HG03025 (cell line): ENCODE measurements around the gene OGFOD2.

Source experiments
- ATAC-seq: cut with Tn5 transposase; IDR thresholded peaks from one replicate; pipeline ENCODE4 v1.9.1; 2021; ENCODE audit warnings: mild to moderate bottlenecking, moderate library complexity; ENCODE audit not compliant: unreplicated experiment, low FRiP score

The OGFOD2 gene

DNA sequence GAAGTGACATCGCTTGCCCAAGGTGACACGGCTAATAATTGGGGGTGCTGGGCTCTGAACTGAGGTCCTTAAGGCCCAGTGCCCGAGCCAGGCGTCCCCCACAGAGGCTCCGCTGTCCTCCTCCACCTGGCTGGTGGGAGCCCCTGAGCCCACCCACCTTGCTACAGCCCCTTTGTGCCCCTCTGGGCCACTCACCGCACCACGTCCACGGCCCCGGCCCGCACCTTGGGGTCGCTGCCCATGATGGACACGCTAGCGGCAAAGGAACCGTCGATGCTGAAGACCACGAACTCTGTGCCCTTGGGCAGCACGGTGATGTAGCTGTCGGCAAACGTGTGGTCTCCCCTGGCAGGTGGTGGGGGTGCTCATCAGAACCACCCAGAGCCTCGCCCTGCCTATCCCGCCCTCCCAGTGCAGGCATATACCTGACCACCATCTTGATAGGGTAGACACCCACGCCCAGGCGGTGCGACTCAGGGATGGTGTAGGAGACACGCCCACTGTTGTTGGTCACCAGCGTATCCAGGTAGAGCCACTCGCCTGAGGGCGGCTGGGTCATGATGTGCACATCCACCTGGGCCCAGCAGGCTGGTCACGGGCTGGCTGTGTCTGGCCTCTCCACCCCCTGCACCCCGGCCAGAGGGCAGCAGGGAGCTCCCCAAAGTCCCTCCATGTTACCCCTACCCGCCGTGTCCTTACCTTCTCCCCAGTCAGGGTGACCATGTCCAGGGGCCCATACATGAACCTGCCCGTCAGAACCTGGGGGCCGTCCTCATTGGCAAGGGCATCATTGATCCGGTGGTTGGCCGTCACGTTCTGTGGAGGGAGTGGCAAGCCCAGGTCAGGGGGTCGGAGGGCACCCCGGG is 12.3 kb downstream of the OGFOD2 start:
- ATAC-seq: no peak

DNA sequence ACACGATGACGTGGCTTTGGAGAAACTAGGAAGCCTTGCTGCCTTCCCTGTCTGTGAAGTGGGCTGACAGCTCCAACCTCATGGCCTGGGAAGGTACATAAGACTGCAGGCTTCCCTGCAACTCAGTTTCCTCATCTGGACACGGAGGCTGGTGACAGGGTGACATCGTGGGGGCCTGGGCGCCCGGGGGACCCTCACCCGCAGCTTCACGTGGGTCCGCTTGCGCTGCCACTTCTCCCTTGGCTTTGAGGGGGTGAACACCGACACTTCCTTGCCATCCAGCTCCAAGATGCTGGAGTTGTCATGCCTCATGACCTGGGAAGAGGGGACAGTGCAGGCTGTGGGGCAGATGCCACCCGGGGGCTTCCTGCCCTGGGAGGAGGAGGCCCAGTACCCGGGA is 13.0 kb downstream of the OGFOD2 start:
- ATAC-seq: no peak

GRCh38 chr12:122988612-122989212 is 13.7 kb downstream of the OGFOD2 start:
- no peak for ATAC-seq

DNA sequence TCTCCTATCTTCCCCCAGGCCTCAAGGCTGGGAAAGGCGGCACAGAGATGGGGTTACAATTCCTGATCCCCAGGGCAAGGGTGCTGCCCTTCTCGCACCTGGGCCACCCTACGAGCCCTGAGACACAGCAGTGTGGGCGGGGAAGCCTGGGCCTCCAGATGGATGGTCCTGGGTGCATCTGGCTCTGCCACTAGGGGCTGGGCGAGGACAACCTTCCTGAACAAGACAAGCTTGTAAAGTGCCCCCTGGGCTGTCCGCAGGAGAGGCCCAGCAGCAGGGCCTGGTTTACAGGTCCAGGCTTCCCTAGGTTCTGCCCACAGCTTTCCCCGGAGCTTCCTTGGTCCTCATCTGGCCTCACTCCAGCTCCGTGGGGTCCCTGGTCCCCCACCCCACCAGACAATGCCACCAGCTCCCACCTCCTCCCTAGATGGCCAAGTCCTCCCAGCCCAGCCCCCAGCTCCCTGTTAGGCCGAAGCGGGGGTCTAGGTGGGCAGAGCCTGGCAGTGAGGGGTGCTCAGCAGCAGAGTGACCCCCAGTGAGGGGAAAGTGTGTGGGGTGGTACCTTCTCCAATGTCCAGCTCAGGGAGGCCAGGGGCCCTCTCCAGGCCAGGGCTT is 14.3 kb downstream of the OGFOD2 start:
- no peak for ATAC-seq

GRCh38 chr12:122989874-122990419 is 14.9 kb downstream of the OGFOD2 start:
- no peak for ATAC-seq

GRCh38 chr12:122990561-122990960 is 15.5 kb downstream of the OGFOD2 start:
- no peak for ATAC-seq

DNA sequence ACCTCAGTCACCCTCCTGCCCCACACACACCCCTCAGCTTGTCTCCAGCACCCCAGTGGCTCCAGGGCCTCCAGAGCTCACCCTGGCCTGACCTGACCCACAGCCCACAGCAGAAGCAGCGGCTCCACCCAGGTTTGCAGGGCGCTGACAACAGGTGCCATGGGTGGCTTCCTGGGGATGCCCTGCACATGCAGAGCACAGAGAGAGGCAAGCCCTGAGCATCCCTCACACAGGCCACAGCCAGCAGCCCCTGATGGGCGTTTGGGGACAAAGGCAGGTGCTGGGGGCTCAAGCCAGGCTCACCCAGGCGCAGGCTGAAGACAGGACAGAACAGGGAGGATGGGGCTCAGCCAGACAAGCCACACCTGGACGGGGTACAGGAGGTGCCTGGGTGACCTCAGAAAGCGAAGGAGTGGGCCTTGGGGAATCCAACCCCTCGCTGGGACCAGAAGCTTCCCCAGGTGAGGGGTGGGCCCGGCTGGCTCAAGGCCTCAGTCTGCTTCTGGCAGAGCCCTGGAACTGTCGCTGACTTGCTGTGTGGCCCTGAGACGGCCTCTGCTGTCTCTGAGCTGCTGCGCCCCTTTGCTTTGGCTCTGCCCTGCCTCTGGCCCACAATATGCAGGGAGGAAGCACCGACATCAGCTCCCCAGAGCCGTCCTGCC is 16.0 kb downstream of the OGFOD2 start:
- no peak for ATAC-seq

- no peak for ATAC-seq
These were observed 16.7 kb downstream of the OGFOD2 start for GRCh38 chr12:122991623-122992275.

DNA sequence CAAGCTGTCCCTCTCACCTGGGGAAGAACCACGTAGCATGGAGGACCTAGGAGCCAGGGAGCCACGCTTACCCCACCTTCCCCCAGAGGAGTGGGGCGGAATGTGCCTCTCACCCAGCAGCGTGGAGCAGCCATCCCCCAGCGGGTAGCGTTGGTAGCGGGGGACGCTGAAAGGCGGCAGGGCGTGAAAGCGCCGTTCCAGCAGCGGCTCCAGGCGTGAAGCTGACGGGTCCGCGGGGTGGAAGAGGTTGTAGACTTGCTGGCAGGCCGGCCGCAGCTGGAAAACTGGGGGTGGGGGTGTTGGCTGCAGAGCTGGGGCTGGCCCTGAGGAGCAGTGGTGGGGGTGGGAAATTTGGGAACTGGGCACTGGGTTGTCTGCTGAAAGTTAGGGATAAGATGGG is 17.3 kb downstream of the OGFOD2 start:
- ATAC-seq: no peak

GRCh38 chr12:122994140-122994675 is 19.2 kb downstream of the OGFOD2 start:
- ATAC-seq: no peak

- ATAC-seq: no peak
These were observed 19.9 kb downstream of the OGFOD2 start for GRCh38 chr12:122994781-122995502.

DNA sequence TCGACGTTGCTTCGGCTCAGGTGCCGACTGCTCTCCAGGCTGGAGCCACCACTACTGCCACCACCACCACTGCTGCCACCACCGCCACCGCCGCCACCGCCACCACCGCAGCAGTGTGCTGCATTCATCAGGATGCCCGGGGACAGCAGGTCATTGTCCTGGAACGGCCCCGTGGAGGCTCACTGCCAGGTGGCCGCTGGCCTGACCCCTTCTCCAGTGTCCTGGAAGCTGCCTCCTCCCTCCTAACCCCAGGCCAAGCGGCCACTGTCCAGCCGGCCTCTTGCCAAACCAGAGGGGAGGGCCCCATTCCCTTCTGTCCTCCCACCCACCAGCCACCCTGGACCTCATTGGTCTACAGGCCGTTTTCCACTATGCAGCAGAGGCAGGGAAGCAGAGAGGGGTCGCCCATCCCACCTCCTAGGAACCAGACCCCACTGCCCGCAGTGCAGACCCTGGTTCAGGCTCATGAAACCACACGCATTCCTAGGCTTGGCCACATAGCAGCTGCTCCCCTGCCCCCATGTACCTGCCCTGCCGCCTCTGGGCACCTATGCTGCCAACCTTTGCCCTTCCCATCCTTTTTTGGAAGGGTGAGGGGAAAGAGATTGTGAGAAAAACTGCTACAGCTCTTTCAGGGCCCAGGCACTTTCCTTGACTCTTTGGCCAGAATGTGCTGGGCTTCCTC is 20.6 kb downstream of the OGFOD2 start:
- ATAC-seq: no peak

DNA sequence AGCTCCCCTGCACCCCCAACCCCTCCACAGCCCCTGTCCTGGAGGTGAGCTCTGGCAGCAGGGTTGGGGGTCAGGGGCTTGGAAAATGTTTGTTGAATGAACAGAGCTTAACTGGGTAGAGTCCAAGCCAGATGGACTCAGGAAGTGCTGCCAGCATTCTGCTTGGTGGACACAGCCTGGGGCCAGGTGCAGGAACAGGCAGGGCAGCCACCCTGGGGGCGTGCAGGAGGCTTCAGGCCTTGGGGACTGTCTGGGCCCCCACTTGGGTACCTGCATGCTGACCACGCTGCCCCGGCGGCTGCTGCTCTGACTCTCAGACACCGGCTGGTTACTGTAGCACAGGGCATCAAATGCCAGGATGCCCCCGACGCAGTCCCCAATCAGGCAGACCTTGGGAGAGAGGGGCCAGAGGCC is 21.2 kb downstream of the OGFOD2 start:
- ATAC-seq: no peak

GRCh38 chr12:122996621-122997342 is 21.7 kb downstream of the OGFOD2 start:
- no peak for ATAC-seq

- ATAC-seq: no peak
These were observed 22.6 kb downstream of the OGFOD2 start for GRCh38 chr12:122997343-122998250.

DNA sequence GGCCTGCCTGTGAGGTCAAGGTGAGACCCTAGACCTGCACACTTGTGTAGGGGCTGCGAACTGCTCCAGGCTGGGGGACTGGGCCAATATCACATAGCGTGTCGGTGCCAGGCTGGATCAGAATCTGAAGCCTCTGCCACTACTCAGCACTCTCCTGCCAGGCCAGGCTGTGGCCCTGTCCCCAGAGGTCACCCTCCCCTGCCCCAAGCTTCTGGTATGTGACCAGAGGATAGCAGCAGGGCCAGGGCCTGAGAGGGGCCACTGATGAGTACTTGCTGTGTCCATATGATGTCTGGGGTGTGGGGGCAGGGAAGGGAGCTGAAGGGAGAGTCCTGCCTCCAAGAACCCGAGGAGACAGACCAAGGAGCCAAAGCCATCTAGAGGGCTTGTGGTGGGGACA is 23.3 kb downstream of the OGFOD2 start:
- ATAC-seq: no peak
